ENCODE data around the gene ELFN2. TPM values are rescaled to one million over a fixed set of nuclear protein-coding genes. Genes with fewer than 3 reads are reported as not detected.
A peak's percentile ranks its signal among the peaks of the same experiment; 100 is the strongest.

The ELFN2 gene
- total and polyA plus RNA-seq, 2 experiments from 2014 or later, result 0.48 to 1.1 TPM

- H3K9ac ChIP-seq, result no peak overlapping the region
- no peak overlapping the region for H3K4me3 ChIP-seq
- no peak overlapping the region for H3K27ac ChIP-seq
- no peaks in the 10 kb centered on the region for H3K36me3 ChIP-seq (ENCODE audit: low read depth)
- no peaks in the 10 kb centered on the region for H3K9me3 ChIP-seq (ENCODE audit: low read depth)
- no peak overlapping the region for H2AFZ ChIP-seq
- peaks cover 19% of the 10 kb centered on the region for H3K4me1 ChIP-seq (ENCODE audit: insufficient read depth)
- no peaks in the 10 kb centered on the region for H3F3A ChIP-seq (ENCODE audit: insufficient read depth)
- no peak for TF ChIP-seq EZH2phosphoT487 (IDR thresholded peaks at IDR 0.05; ENCODE audit: insufficient read depth, low read depth)
- TF ChIP-seq EZH2 (IDR thresholded peaks at IDR 0.05; ENCODE audit: insufficient read depth, poor library complexity, severe bottlenecking), result no peak
- H3K79me2 ChIP-seq (ENCODE audit: insufficient read depth), result no peaks in the 10 kb centered on the region
- H4K20me1 ChIP-seq (ENCODE audit: insufficient read depth), result no peaks in the 10 kb centered on the region
- DNase-seq, result no peak
- H3K27me3 ChIP-seq (replicated peaks; ENCODE audit: insufficient read depth), result no peaks in the 10 kb centered on the region
- no peak overlapping the region for H3K4me2 ChIP-seq (ENCODE audit: unreplicated experiment)
- in situ Hi-C loops (cut with MboI), result no loop called here
- H3K9me2 ChIP-seq (ENCODE audit: insufficient read depth), result no peaks in the 10 kb centered on the region
- WGBS, 2 experiments (ENCODE audit: low coverage in 1 of 2, low lambda C conversion rate in 2 of 2, missing lambda C conversion rate in 2 of 2), result 80 to 81% methylated on average over 10 of the region's 10 CpGs
Observed at GRCh38 chr22:37338539-37339246, 88.6 kb downstream of the ELFN2 start.

- Histone ChIP-seq H3K4me3 (no peak overlapping the region), H2AFZ (no peak overlapping the region), H3K27me3 (replicated peaks; ENCODE audit: insufficient read depth) (no peaks in the 10 kb centered on the region), H3K4me1 (ENCODE audit: insufficient read depth) (peaks cover 16% of the 10 kb centered on the region), H3K9ac (no peak overlapping the region), H3K27ac (no peak overlapping the region), H3K36me3 (ENCODE audit: low read depth) (no peaks in the 10 kb centered on the region), H4K20me1 (ENCODE audit: insufficient read depth) (no peaks in the 10 kb centered on the region), H3K4me2 (ENCODE audit: unreplicated experiment) (no peak overlapping the region), H3K9me2 (ENCODE audit: insufficient read depth) (no peaks in the 10 kb centered on the region), H3F3A (ENCODE audit: insufficient read depth) (no peaks in the 10 kb centered on the region), H3K9me3 (ENCODE audit: low read depth) (no peaks in the 10 kb centered on the region), H3K79me2 (ENCODE audit: insufficient read depth) (no peaks in the 10 kb centered on the region)
- DNase-seq, result peak; percentile 67
- in situ Hi-C loops (cut with MboI), result no loop called here
- TF ChIP-seq EZH2phosphoT487 (IDR thresholded peaks at IDR 0.05; ENCODE audit: insufficient read depth, low read depth), result no peak
- TF ChIP-seq EZH2 (IDR thresholded peaks at IDR 0.05; ENCODE audit: insufficient read depth, poor library complexity, severe bottlenecking), result no peak
- 61 to 72% methylated on average over 7 to 8 of the region's 8 CpGs for WGBS, 2 experiments (ENCODE audit: low coverage in 1 of 2, low lambda C conversion rate in 2 of 2, missing lambda C conversion rate in 2 of 2)
Observed at GRCh38 chr22:37337204-37337943, 89.9 kb downstream of the ELFN2 start.

DNA sequence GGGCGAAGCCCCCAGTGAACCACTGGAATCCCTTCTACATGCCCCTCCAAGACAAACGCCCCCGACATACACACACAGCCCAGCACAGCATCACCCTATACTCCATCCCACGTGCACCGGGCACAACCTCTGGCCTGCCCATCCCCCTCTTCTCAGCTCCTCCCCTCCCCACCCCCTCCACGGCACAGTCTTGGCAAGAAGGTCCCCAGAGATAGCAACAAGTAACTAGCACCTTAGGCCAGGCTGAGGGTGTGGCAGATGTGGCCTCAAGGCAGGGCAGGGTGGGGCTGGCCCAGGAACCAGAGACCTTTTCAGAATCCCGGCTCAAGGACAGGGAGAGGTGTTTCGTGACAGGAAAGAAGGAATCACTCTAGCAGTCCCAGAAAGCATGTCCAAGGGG, 90.7 kb downstream of the ELFN2 start:
- 70 to 83% methylated on average over 7 to 8 of the region's 8 CpGs for WGBS, 2 experiments (ENCODE audit: low coverage in 1 of 2, low lambda C conversion rate in 2 of 2, missing lambda C conversion rate in 2 of 2)
- no peak for DNase-seq
- TF ChIP-seq EZH2 (IDR thresholded peaks at IDR 0.05; ENCODE audit: insufficient read depth, poor library complexity, severe bottlenecking) (no peak), EZH2phosphoT487 (IDR thresholded peaks at IDR 0.05; ENCODE audit: insufficient read depth, low read depth) (no peak)
- H3K4me2 ChIP-seq (ENCODE audit: unreplicated experiment), result no peak overlapping the region
- H3K4me1 ChIP-seq (ENCODE audit: insufficient read depth), result peaks cover 16% of the 10 kb centered on the region
- no peak overlapping the region for H3K4me3 ChIP-seq
- no peak overlapping the region for H3K9ac ChIP-seq
- no peaks in the 10 kb centered on the region for H3K79me2 ChIP-seq (ENCODE audit: insufficient read depth)
- in situ Hi-C loops (cut with MboI), result no loop called here
- no peaks in the 10 kb centered on the region for H4K20me1 ChIP-seq (ENCODE audit: insufficient read depth)
- H2AFZ ChIP-seq, result no peak overlapping the region
- H3K27ac ChIP-seq, result no peak overlapping the region
- H3K9me2 ChIP-seq (ENCODE audit: insufficient read depth), result no peaks in the 10 kb centered on the region
- no peaks in the 10 kb centered on the region for H3K9me3 ChIP-seq (ENCODE audit: low read depth)
- no peaks in the 10 kb centered on the region for H3K27me3 ChIP-seq (replicated peaks; ENCODE audit: insufficient read depth)
- H3F3A ChIP-seq (ENCODE audit: insufficient read depth), result no peaks in the 10 kb centered on the region
- no peaks in the 10 kb centered on the region for H3K36me3 ChIP-seq (ENCODE audit: low read depth)

GRCh38 chr22:37335806-37336199, 91.5 kb downstream of the ELFN2 start:
- TF ChIP-seq EZH2phosphoT487 (IDR thresholded peaks at IDR 0.05; ENCODE audit: insufficient read depth, low read depth) (no peak), EZH2 (IDR thresholded peaks at IDR 0.05; ENCODE audit: insufficient read depth, poor library complexity, severe bottlenecking) (no peak)
- Histone ChIP-seq H4K20me1 (ENCODE audit: insufficient read depth) (no peaks in the 10 kb centered on the region), H3K27ac (no peak overlapping the region), H3K9me2 (ENCODE audit: insufficient read depth) (no peaks in the 10 kb centered on the region), H3K27me3 (replicated peaks; ENCODE audit: insufficient read depth) (no peaks in the 10 kb centered on the region), H3K4me3 (no peak overlapping the region), H3K9ac (no peak overlapping the region), H3K9me3 (ENCODE audit: low read depth) (no peaks in the 10 kb centered on the region), H3K4me2 (ENCODE audit: unreplicated experiment) (no peak overlapping the region), H3K4me1 (ENCODE audit: insufficient read depth) (peaks cover 23% of the 10 kb centered on the region), H2AFZ (no peak overlapping the region), H3F3A (ENCODE audit: insufficient read depth) (no peaks in the 10 kb centered on the region), H3K79me2 (ENCODE audit: insufficient read depth) (no peaks in the 10 kb centered on the region), H3K36me3 (ENCODE audit: low read depth) (no peaks in the 10 kb centered on the region)
- in situ Hi-C loops (cut with MboI), result no loop called here
- DNase-seq, result no peak
- 35 to 48% methylated on average over 7 of the region's 7 CpGs for WGBS, 2 experiments (ENCODE audit: low coverage in 1 of 2, low lambda C conversion rate in 2 of 2, missing lambda C conversion rate in 2 of 2)

All from GM23248 (cell line).